Endodermal cell (in vitro differentiated cells): Measurements from ENCODE around the gene TM9SF1. TPM values are rescaled to one million over a fixed set of nuclear protein-coding genes. Genes with fewer than 3 reads are reported as not detected.

ENCODE experiments used
- DNase-seq: peaks from one replicate; pipeline ENCODE4 v3.0.0-alpha.2; 2017
- H3K27ac ChIP-seq: 2 replicates; pipeline ENCODE4 v1.5.1; 2013; ENCODE audit warnings: mild to moderate bottlenecking, low read depth, low read length, moderate library complexity
- H3K27me3 ChIP-seq: 2 replicates; pipeline ENCODE4 v1.6.1; 2013; ENCODE audit warnings: mild to moderate bottlenecking, low read length, moderate library complexity; ENCODE audit not compliant: insufficient read depth, control insufficient read depth, poor library complexity, severe bottlenecking
- H3K36me3 ChIP-seq: 2 replicates; pipeline ENCODE4 v1.7.0; 2013; ENCODE audit warnings: mild to moderate bottlenecking, low read length, moderate library complexity; ENCODE audit not compliant: control insufficient read depth, insufficient read depth
- H3K4me1 ChIP-seq: one replicate; pipeline ENCODE4 v1.7.0; 2013; ENCODE audit warnings: low read length; ENCODE audit not compliant: control insufficient read depth, insufficient read depth
- H3K4me3 ChIP-seq: 2 replicates; pipeline ENCODE4 v1.5.1; 2013; ENCODE audit warnings: mild to moderate bottlenecking, low read length, moderate library complexity
- H3K9ac ChIP-seq: 2 replicates; pipeline ENCODE4 v1.6.1; 2013; ENCODE audit warnings: mild to moderate bottlenecking, low read length, moderate library complexity; ENCODE audit not compliant: poor library complexity, severe bottlenecking; ENCODE audit errors: extremely low read depth
- H3K9me3 ChIP-seq: 2 replicates; pipeline ENCODE4 v1.6.1; 2013; ENCODE audit warnings: mild to moderate bottlenecking, low read length, moderate library complexity; ENCODE audit not compliant: control insufficient read depth
- H3K27ac Mint-ChIP-seq: 2 replicates; pipeline ENCODE4 v1.8.0; 2020; ENCODE audit warnings: mixed read lengths
- H3K27me3 Mint-ChIP-seq: 2 replicates; pipeline ENCODE4 v1.8.0; 2021; ENCODE audit warnings: mild to moderate bottlenecking, mixed read lengths; ENCODE audit not compliant: insufficient read depth
- H3K36me3 Mint-ChIP-seq: 2 replicates; pipeline ENCODE4 v1.8.0; 2020; ENCODE audit warnings: low read depth, mixed read lengths
- H3K4me1 Mint-ChIP-seq: 2 replicates; pipeline ENCODE4 v1.8.0; 2020; ENCODE audit warnings: mixed read lengths
- H3K4me3 Mint-ChIP-seq: 2 replicates; pipeline ENCODE4 v1.8.0; 2020; ENCODE audit warnings: mild to moderate bottlenecking, moderate library complexity, mixed read lengths
- H3K9me3 Mint-ChIP-seq: 2 replicates; pipeline ENCODE4 v1.8.0; 2020; ENCODE audit warnings: mild to moderate bottlenecking, mixed read lengths
- CTCF ChIP-seq: fragments of 200-600 bp; sonication (generic); conservative IDR thresholded peaks from 2 replicates; pipeline ENCODE4 v1.5.0; 2021; ENCODE audit warnings: antibody characterized with exemption, mild to moderate bottlenecking
- WGBS, 2 experiments: methylation state at CpG; one replicate each; pipeline versions ENCODE4 v1.1.5 to v1.1.7; 2013; ENCODE audit warnings: missing lambda C conversion rate in 2 of 2, mixed read lengths in 1 of 2; ENCODE audit not compliant: insufficient coverage in 1 of 2, insufficient read length in 1 of 2; 5-methylcytosine and 5-hydroxymethylcytosine counted together
- total RNA-seq, 2 donors: library from RNA; stranded (reverse); fragmentation: NEBNext Ultra II Directional in 1 of 2; extraction: Animal tissue kit (Norgen Biotek cat#: 25700) in 1 of 2; gene quantifications; 2 replicates in 1 of 2; 3 replicates in 1 of 2; pipeline ENCODE4 v1.2.1, GENCODE V29; 2021

TM9SF1 gene
- total RNA-seq, 2 donors from 2014 or later: 37.4 to 40.8 TPM

DNA sequence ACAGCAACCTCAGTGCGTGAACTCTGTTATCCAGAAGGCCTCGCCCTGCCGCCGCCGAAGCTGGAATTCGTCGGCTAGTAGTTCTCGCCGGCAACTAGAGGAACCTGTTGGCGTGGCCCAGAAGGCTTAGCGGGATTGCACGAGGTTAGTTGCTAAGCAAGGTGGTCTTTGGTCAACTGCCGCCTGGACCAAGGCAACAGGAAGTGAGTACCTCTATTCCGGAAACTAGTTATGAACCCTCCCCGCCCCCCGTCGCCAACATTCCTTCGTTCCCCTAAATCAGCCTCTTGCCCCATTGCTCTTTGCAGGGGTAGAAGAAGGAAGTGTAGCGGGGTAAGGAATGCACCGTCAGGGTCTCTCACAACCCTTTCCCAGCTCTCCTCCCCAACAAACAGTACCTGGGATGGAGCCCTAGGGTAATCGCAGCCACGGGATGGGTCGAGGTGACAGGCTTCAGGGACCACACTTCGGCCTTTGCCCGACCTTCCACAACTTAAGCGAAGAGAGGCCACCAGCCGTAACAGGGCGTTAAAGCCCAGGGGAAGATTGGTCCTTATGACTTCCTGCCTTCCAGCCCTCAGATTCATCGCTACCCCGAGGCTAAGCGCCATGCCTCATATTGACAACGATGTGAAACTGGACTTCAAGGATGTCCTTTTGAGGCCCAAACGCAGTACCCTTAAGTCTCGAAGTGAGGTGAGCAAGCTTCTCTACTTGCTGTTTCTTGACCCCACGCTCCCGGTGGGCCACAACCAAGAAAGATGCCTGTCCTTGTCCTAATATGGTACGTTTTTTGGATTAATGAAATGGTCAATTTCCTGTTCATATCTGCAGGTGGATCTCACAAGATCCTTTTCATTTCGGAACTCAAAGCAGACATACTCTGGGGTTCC is 37.6 kb upstream of the TM9SF1 start, which contains the start of gene GMPR2:
TSS of gene GMPR2 (plus strand) at position 285 of the 893 bp plus-strand sequence. CDS start at position 610, 325 bp downstream.
- DNase-seq: peak; percentile 94
- Mint-ChIP-seq H3K27ac (peak within 1 kb of the TSS; percentile 93), H3K36me3 (peaks cover 32% of the 10 kb centered on the region), H3K9me3 (no peaks in the 10 kb centered on the region), H3K27me3 (no peaks in the 10 kb centered on the region), H3K4me1 (peaks cover 17% of the 10 kb centered on the region), H3K4me3 (peak within 1 kb of the TSS; percentile 91)
- H3K27me3 ChIP-seq: no peaks in the 10 kb centered on the region
- WGBS, 2 experiments: 9 to 12% methylated on average over 32 to 36 of the region's 38 CpGs
- peaks cover 39% of the 10 kb centered on the region for H3K36me3 ChIP-seq
- peak within 1 kb of the TSS; percentile 75 for H3K27ac ChIP-seq
- peaks cover 8% of the 10 kb centered on the region for H3K4me1 ChIP-seq
- peak within 1 kb of the TSS; percentile 96 for H3K4me3 ChIP-seq
- H3K9ac ChIP-seq: peak within 1 kb of the TSS; percentile 62
- TF ChIP-seq CTCF: no peak
- H3K9me3 ChIP-seq: no peaks in the 10 kb centered on the region

GRCh38 chr14:24232121-24232644 is 36.9 kb upstream of the TM9SF1 start, which contains the start of gene NEDD8:
Gene NEDD8 (minus strand): TSS chr14:24232367. CDS start chr14:24232267, 100 bp downstream.
- Histone ChIP-seq H3K9me3 (no peaks in the 10 kb centered on the region), H3K9ac (peak within 1 kb of the TSS; percentile 62), H3K27me3 (no peaks in the 10 kb centered on the region), H3K27ac (peak within 1 kb of the TSS; percentile 75), H3K4me1 (peaks cover 8% of the 10 kb centered on the region), H3K4me3 (peak within 1 kb of the TSS; percentile 96), H3K36me3 (peaks cover 33% of the 10 kb centered on the region)
- WGBS, 2 experiments: 0% methylated on average over 2 to 30 of the region's 30 CpGs
- H3K9me3 Mint-ChIP-seq: no peaks in the 10 kb centered on the region
- H3K27ac Mint-ChIP-seq: peak within 1 kb of the TSS; percentile 93
- peak; percentile 94 for DNase-seq
- peak within 1 kb of the TSS; percentile 91 for H3K4me3 Mint-ChIP-seq
- H3K4me1 Mint-ChIP-seq: peaks cover 17% of the 10 kb centered on the region
- no peaks in the 10 kb centered on the region for H3K27me3 Mint-ChIP-seq
- H3K36me3 Mint-ChIP-seq: peaks cover 30% of the 10 kb centered on the region
- no peak for TF ChIP-seq CTCF

DNA sequence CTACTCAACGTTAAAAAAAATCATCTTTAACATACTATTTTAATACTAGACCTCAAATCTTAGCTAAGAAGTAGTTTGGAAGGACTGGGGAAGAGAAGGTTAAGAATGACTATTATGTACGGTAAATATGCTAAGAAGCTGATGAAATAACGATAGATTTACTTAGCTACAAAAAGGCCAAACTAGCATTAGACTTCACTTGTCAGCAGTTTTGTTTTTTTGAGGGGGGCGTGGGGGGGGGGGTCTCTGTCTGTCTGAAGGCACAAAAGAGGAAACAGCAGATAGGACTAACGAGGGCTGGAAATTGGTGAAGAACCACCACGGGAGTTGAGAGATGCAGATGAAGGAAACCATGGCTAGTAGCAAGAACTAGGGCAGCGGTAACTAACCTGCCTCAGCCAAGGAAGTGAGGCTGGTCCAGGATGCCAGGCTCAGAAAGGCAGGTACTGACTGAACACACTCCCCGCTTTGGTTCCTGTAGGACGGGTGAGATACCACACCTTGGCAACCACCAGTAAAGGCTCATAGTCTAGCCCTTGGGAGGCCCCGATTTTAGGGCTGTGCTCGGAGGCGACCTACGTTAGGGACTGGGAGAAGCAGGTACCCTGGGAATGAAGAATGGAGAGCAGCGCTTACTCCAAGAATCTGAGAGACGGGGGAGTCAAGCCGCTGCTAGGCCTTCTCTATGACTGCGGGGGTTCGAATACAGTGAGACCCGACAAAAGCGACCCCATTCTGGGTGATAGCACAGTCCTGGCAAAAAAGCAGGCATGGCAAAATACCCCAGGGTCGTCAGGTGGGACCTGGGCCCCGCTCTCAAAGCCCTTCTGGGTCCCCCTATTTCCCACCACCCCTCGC is 36.3 kb upstream of the TM9SF1 start:
- peak overlapping the region; percentile 96 for H3K4me3 ChIP-seq
- peaks cover 8% of the 10 kb centered on the region for H3K4me1 ChIP-seq
- H3K9me3 Mint-ChIP-seq: no peaks in the 10 kb centered on the region
- peak overlapping the region; percentile 91 for H3K4me3 Mint-ChIP-seq
- H3K27ac ChIP-seq: no peak overlapping the region
- H3K27ac Mint-ChIP-seq: peak overlapping the region; percentile 93
- DNase-seq: no peak
- peak overlapping the region; percentile 61 for H3K9ac ChIP-seq
- H3K9me3 ChIP-seq: no peaks in the 10 kb centered on the region
- H3K4me1 Mint-ChIP-seq: peaks cover 17% of the 10 kb centered on the region
- no peak for TF ChIP-seq CTCF
- 14 to 16% methylated on average over 11 to 23 of the region's 23 CpGs for WGBS, 2 experiments
- H3K36me3 ChIP-seq: peaks cover 33% of the 10 kb centered on the region
- no peaks in the 10 kb centered on the region for H3K27me3 Mint-ChIP-seq
- H3K36me3 Mint-ChIP-seq: peaks cover 27% of the 10 kb centered on the region
- no peaks in the 10 kb centered on the region for H3K27me3 ChIP-seq
